ENCODE results near the gene RIT1.

RIT1 gene

DNA sequence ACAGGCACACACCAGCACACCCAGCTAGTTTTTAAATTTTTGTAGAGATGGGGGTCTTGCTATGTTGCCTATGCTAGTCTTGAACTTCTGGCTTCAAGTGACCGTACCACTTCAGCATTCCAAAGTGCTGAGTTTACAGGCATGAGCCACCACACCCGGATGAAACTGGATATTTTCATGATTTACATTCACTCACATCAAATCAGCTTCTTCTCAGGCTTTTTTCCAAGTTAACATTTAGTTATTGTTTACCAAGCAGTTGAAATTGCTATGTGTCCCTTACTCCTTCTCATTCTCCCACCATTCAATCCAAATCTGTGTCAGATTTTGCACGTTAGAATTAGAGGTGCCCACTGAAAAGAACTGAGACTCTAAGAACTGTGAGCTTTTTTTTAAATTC, 18.4 kb downstream of the RIT1 start:
- no peak for DNase-seq (ENCODE audit: low read depth in 2 of 2)

- no peak for DNase-seq (ENCODE audit: low read depth in 2 of 2)
Observed at GRCh38 chr1:155890251-155890650, 20.9 kb downstream of the RIT1 start.

GRCh38 chr1:155889566-155889965, 21.6 kb downstream of the RIT1 start:
- DNase-seq (ENCODE audit: low read depth in 2 of 2), result no peak

DNA sequence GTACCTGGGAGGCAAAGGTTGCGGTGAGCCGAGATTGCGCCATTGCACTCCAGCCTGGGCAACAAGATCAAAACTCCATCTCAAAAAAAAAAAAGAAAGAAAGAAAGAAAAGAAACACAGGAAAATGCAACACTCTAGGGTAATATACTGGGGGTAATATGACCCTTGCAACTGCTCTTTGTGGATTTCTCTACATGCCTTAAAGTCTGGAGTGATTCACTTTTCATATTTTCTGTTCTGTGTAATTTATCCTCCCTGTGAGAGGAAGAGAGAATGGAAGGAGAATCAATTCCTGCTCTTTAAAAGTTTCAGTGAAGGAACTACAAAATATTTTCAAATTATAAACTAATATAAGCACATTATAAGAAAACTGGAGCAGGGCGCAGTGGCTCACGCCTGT, 22.7 kb downstream of the RIT1 start:
- DNase-seq (ENCODE audit: low read depth in 2 of 2), result no peak

DNA sequence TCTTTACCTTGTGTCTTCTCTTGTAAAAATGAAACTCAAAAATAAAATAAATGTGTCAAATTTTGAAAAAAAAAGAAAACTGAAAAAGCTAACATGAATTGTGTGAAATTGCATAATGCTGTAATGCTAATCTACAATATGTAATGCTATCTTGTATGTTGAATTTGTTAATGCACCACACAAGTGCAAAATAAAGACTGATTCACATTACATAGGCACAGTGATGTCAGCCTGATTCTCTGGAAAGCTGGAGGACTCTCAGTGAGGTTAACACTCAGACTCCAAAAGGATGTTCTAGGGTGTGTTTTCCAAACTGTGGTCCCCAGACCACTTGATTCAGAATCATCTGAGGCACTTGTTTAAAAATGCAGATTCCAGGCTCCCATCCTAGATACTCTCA, 26.2 kb downstream of the RIT1 start:
- DNase-seq (ENCODE audit: low read depth in 2 of 2), result no peak

DNA sequence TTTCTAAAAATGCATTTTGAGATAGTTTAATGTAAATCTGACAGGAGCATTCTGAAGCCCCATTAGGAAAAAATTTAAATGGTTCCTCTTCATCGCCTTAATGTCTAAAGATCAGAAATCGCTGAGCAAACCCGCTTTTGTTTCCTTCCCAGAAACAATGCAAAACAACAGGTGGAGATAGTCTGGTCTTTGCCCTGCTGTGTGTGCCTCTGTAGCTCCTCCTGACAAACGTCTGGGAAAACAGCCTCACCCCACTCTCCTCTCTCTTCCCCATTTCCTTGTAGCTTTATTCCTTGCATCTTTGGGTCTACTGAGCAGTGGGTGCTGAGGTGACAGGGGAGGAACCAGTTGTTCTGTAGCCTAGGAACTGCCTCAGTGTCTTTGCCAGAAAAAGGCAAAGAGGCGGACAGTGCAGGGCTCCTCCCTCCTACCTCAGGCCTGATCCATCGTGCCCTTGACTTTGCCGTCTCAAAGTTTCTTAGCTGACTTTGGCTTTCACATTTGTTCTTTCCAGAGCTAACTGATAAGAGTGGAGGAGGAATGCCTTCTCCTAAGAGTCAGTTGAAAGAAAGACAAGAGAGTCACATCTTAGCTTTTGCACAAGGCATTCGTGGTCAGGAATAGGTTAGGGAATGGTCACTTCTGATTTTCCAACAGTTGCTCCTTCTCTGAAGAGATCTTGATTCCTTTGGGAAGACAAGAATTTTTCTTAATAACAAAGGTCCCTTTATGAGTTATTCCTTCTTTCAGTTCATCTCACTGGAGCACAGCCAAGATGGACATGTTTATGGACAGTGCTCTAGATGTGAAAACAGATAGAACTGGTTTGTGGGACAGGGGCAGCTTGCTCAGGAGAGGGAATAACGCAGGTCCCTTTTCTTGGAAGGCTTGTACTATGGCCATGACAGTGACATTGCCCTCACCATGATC, 26.9 kb downstream of the RIT1 start:
- no peak for DNase-seq (ENCODE audit: low read depth in 2 of 2)

- no peak for DNase-seq (ENCODE audit: low read depth in 2 of 2)
Observed at GRCh38 chr1:155882766-155883165, 28.4 kb downstream of the RIT1 start.

- no peak for DNase-seq (ENCODE audit: low read depth in 2 of 2)
Observed at GRCh38 chr1:155882235-155882634, 28.9 kb downstream of the RIT1 start.

GRCh38 chr1:155880950-155881349, 30.2 kb downstream of the RIT1 start:
- DNase-seq (ENCODE audit: low read depth in 2 of 2), result no peak

- DNase-seq (ENCODE audit: low read depth in 2 of 2), result no peak
Observed at GRCh38 chr1:155880251-155880650, 30.9 kb downstream of the RIT1 start.

DNA sequence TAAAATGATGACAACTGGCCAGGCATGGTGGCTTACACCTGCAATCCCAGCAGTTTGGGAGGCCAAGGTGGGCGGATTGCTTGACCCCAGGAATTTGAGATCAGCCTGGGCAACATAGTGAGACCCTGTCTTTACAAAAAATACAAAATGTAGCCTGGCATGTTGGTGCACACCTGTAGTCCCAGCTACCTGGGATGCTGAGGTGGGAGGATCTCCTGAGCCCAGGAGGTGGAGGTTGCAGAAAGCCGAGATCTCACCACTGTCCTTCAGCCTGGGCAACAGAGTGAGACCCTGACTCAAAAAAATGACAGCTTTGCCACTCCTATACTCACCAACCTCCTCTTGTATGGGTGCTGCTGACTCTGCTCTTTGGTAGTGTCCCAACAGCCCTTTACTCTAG, 33.2 kb downstream of the RIT1 start:
- no peak for DNase-seq (ENCODE audit: low read depth in 2 of 2)

DNA sequence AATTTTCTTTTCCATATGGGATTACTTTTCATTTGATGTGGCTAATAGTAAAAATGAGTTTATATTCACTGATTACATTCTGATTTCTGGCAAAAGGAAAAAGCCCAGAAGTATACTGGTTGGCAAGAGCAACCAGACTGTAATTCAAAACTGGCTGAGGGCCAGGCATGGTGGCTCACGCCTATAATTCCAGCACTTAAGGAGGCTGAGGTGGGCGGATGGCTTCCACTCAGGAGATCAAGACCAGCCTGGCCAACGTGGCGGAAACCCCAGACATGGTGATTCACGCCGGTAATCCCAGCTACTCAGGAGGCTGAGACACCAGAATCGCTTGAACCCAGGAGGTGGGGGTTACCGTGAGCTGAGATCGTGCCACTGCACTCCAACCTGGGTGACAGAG, 37.3 kb downstream of the RIT1 start:
- DNase-seq (ENCODE audit: low read depth in 2 of 2), result no peak

GRCh38 chr1:155872527-155872926, 38.6 kb downstream of the RIT1 start:
- no peak for DNase-seq (ENCODE audit: low read depth in 2 of 2)

DNA sequence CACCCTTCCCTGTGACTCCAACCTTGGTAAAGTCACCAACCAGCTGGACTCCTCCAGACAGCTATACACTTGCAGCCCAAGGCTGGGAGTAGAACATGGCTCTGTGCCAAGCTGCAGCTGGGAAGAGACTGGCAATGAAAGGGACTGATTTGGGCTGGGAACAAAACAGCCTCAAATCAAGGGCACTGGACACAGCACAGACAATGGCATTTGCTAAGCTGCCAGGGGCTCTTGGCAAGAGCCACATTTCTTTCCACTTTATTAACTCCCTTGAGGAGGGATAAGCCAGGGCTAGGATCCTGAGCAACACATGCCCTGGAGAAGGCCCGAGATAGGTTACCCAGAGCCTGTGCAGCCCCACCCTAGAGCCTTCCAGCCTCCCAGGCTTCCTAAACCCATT, 39.8 kb downstream of the RIT1 start:
- DNase-seq (ENCODE audit: low read depth in 2 of 2), result no peak

- no peak for DNase-seq (ENCODE audit: low read depth in 2 of 2)
Observed at GRCh38 chr1:155867766-155868165, 43.4 kb downstream of the RIT1 start.

GRCh38 chr1:155864393-155864792, 46.8 kb downstream of the RIT1 start:
- DNase-seq (ENCODE audit: low read depth in 2 of 2), result no peak

GRCh38 chr1:155861896-155862295, 49.3 kb downstream of the RIT1 start:
- DNase-seq (ENCODE audit: low read depth in 2 of 2), result no peak

DNA sequence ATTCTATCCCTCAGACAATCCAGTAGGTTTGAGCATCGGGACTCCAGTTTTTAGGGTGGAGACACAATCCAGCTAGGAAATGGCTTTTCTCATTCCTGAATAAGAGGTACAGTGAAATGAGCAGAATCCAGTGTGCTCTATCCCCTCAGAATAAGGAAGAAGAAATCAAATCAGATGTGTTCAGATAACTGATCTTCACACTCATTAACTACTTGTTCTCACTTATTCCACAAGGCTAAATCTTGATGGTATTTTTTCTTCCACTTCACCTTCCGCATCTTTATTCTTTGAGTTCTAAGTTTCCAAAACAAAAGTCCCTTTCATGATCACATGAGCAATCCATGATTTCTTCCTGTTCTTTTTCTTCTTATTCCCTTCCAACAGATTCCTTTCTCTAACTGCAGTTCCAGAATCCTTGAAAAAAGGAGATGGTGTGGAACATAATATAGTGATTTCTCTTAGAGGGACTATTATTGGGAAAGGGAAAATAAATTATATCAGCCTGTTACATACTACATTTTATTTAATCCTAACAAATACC, 50.1 kb downstream of the RIT1 start:
- no peak for DNase-seq (ENCODE audit: low read depth in 2 of 2)

- peak in 1 of 2 experiments; percentile 32 for DNase-seq (ENCODE audit: low read depth in 2 of 2)
Observed at GRCh38 chr1:155859881-155860871, 51.0 kb downstream of the RIT1 start.

DNA sequence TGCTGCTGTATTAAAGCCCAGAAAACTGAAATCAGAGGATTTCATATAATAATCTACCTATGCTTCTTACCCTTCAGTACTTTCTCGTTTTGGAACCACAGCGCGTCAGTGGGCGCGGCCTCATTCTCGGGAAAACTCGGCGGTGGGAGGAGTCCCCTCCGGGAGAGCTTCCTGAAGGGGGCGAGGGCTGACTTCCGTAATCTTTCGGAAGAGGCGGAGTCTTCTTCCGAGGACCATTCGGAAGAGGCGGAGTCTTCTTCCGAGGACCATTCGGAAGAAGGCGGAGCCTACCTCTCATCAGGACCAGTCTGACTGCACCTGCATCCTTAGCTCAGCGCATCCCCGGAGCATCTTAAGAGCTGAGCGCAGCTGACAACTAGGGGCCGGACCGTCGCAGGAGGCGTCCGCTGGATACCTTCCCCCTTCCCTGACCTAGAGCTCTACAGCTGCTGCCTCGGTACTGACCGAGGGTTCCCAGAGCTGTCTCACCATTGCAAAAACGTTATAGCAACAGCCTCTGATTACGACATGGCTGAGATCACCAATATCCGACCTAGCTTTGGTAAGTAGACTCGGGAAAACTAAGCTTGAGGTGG, 51.8 kb downstream of the RIT1 start, which contains the start of gene SYT11:
Gene SYT11 (plus strand): TSS at position 334 of the 596 bp plus-strand sequence. CDS start 195 bp downstream, at position 529.
- peak; percentile 87 to 95 for DNase-seq (ENCODE audit: low read depth in 2 of 2)

DNA sequence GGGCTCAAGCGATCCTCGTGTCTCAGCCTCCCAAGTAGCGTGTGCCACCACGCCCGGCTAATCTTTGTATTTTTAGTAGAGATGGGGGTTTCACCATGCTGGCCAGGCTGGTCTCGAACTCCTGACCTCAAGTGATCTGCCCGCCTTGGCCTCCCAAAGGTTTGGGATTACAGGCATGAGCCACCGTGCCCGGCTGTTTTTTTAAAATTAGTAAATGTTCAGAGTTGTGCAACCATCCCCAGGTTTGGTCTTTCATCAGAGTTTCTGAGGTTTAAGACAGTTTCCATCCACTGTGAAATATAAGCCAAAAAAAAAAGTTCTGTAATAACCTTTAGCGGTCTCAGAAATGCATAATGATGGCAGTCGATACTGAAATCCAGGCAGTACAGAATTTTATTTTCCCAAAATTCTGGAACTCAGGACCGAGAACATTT, 52.3 kb downstream of the RIT1 start:
- peak in 1 of 2 experiments; percentile 7 for DNase-seq (ENCODE audit: low read depth in 2 of 2)
